IMR-90 (cell line): ENCODE results near the gene NOL4L. TPM values are rescaled to one million over a fixed set of nuclear protein-coding genes. Genes with fewer than 3 reads are reported as not detected.

Source experiments
- ATAC-seq: fragments of 200-7000 bp; cut with Tn5 transposase; 2 replicates; pipeline ENCODE4 v1.9.1; 2020; ENCODE audit warnings: low read depth, mild to moderate bottlenecking, moderate library complexity
- BruUV-seq: library from RNA; stranded (reverse); fragments of 400-500 nt; replicated peaks from 2 replicates; lab custom pipeline; 2021; lab: Mats Ljungman, UMichigan
- CTCF ChIA-PET: fragments of 300-600 bp; formaldehyde crosslinking; extraction: SDS; loops from one replicate; lab custom pipeline; 2021; ENCODE audit warnings: antibody characterized with exemption; lab: Yijun Ruan, JAX
- POLR2A ChIA-PET: fragments of 300-600 bp; sonication (Branson Sonifier 250); formaldehyde crosslinking; loops from one replicate; lab custom pipeline; 2022; ENCODE audit warnings: antibody characterized with exemption; ENCODE audit not compliant: unreplicated experiment; lab: Charles Lee
- DNase-seq: peaks from one replicate; pipeline ENCODE4 v3.0.0; 2013
- H2AFZ ChIP-seq: replicated peaks from 2 replicates; pipeline ENCODE3; 2013; ENCODE audit warnings: low read length, mild to moderate bottlenecking; ENCODE audit not compliant: poor library complexity
- H2AK5ac ChIP-seq: 2 replicates; pipeline ENCODE4 v1.6.1; 2013; ENCODE audit warnings: low read depth, low read length, inconsistent platforms
- H2AK9ac ChIP-seq: replicated peaks from 2 replicates; pipeline ENCODE3; 2013; ENCODE audit warnings: mild to moderate bottlenecking, low read depth, low read length, moderate library complexity; ENCODE audit not compliant: poor library complexity
- H2BK120ac ChIP-seq: 2 replicates; pipeline ENCODE4 v1.6.1; 2013; ENCODE audit warnings: low read depth, low read length, inconsistent platforms
- H2BK15ac ChIP-seq: 3 replicates; pipeline ENCODE4 v1.6.1; 2013; ENCODE audit warnings: low read depth, low read length, inconsistent platforms
- H2BK20ac ChIP-seq: 2 replicates; pipeline ENCODE4 v1.6.1; 2013; ENCODE audit warnings: low read depth, mild to moderate bottlenecking, inconsistent platforms, low read length, moderate library complexity
- H2BK5ac ChIP-seq: 2 replicates; pipeline ENCODE4 v1.6.1; 2013; ENCODE audit warnings: mild to moderate bottlenecking, low read depth, low read length, inconsistent platforms; ENCODE audit not compliant: poor library complexity, severe bottlenecking
- H3K14ac ChIP-seq: replicated peaks from 2 replicates; pipeline ENCODE4 v1.6.1; 2013; ENCODE audit warnings: low read depth, low read length, inconsistent platforms
- H3K18ac ChIP-seq: 2 replicates; pipeline ENCODE4 v1.6.1; 2013; ENCODE audit warnings: low read depth, low read length, control low read depth
- H3K23ac ChIP-seq: 2 replicates; pipeline ENCODE4 v1.6.1; 2013; ENCODE audit warnings: low read depth, low read length, inconsistent platforms
- H3K27ac ChIP-seq: 2 replicates; pipeline ENCODE4 v1.5.1; 2013; ENCODE audit warnings: mild to moderate bottlenecking, control low read depth, low read length; ENCODE audit not compliant: insufficient read depth
- H3K27me3 ChIP-seq: 2 replicates; pipeline ENCODE4 v1.6.1; 2013; ENCODE audit warnings: low read length; ENCODE audit not compliant: control insufficient read depth, insufficient read depth
- H3K36me3 ChIP-seq: 2 replicates; pipeline ENCODE4 v1.6.1; 2013; ENCODE audit warnings: low read length, mixed read lengths; ENCODE audit not compliant: control insufficient read depth, insufficient read depth
- H3K4ac ChIP-seq: 2 replicates; pipeline ENCODE4 v1.6.1; 2013; ENCODE audit warnings: low read depth, low read length, inconsistent platforms
- H3K4me1 ChIP-seq: 2 replicates; pipeline ENCODE4 v1.6.1; 2013; ENCODE audit warnings: low read length, mixed read lengths; ENCODE audit not compliant: control insufficient read depth, insufficient read depth
- H3K4me2 ChIP-seq: 2 replicates; pipeline ENCODE4 v1.6.1; 2013; ENCODE audit warnings: low read depth, mild to moderate bottlenecking, control low read depth, low read length, moderate library complexity
- H3K4me3 ChIP-seq: 2 replicates; pipeline ENCODE4 v1.5.1; 2013; ENCODE audit warnings: low read depth, mild to moderate bottlenecking, control low read depth, low read length, moderate library complexity; ENCODE audit not compliant: insufficient read depth
- H3K56ac ChIP-seq: 2 replicates; pipeline ENCODE4 v1.6.1; 2013; ENCODE audit warnings: low read length, inconsistent platforms; ENCODE audit not compliant: insufficient read depth; ENCODE audit errors: extremely low read depth
- H3K79me1 ChIP-seq, 2 experiments: 2 replicates each; pipeline ENCODE4 v1.6.1; 2013; ENCODE audit warnings: low read length in 2 of 2, inconsistent platforms in 1 of 2, low read depth in 1 of 2
- H3K9ac ChIP-seq: 2 replicates; pipeline ENCODE4 v1.6.1; 2013; ENCODE audit warnings: low read depth, low read length, control low read depth
- H3K9me1 ChIP-seq: 2 replicates; pipeline ENCODE4 v1.6.1; 2013; ENCODE audit warnings: low read length, inconsistent platforms; ENCODE audit not compliant: insufficient read depth
- H3K9me3 ChIP-seq: 2 replicates; pipeline ENCODE4 v1.6.1; 2013; ENCODE audit warnings: low read length; ENCODE audit not compliant: control insufficient read depth, insufficient read depth
- H4K20me1 ChIP-seq: 2 replicates; pipeline ENCODE4 v1.6.1; 2013; ENCODE audit warnings: low read length, inconsistent platforms; ENCODE audit not compliant: insufficient read depth
- H4K5ac ChIP-seq: 2 replicates; pipeline ENCODE4 v1.6.1; 2013; ENCODE audit warnings: mild to moderate bottlenecking, low read depth, low read length, control low read depth
- H4K8ac ChIP-seq, 2 experiments: 2 replicates each; pipeline ENCODE4 v1.6.1; 2013; ENCODE audit warnings: low read depth in 2 of 2, low read length in 2 of 2, control low read depth in 1 of 2, inconsistent platforms in 1 of 2
- H4K91ac ChIP-seq: 2 replicates; pipeline ENCODE4 v1.6.1; 2013; ENCODE audit warnings: low read depth, low read length, inconsistent platforms; ENCODE audit not compliant: insufficient read depth
- BHLHE40 ChIP-seq: fragments of 150-350 bp; IDR thresholded peaks from 2 replicates; pipeline ENCODE4 v1.6.1; 2016; ENCODE audit warnings: mild to moderate bottlenecking, low read depth, low read length
- CEBPB ChIP-seq: IDR thresholded peaks from 2 replicates; pipeline ENCODE4 v1.6.1; 2012; ENCODE audit warnings: low read depth, low read length, improper control_type of control experiment
- CHD1 ChIP-seq: IDR thresholded peaks from 2 replicates; pipeline ENCODE4 v1.6.1; 2012; ENCODE audit warnings: low read depth, low read length, improper control_type of control experiment
- CTCF ChIP-seq: conservative IDR thresholded peaks from 2 replicates; pipeline ENCODE4 v1.5.1; 2012; ENCODE audit warnings: mild to moderate bottlenecking, low read depth, low read length, improper control_type of control experiment
- ELK1 ChIP-seq: fragments of 150-350 bp; IDR thresholded peaks from 2 replicates; pipeline ENCODE4 v1.6.1; 2016; ENCODE audit warnings: low read depth, mild to moderate bottlenecking, low read length, moderate library complexity, borderline replicate concordance
- FOS ChIP-seq: fragments of 150-350 bp; IDR thresholded peaks from 2 replicates; pipeline ENCODE4 v1.6.1; 2016; ENCODE audit warnings: low read depth, low read length
- MAFK ChIP-seq: IDR thresholded peaks from 2 replicates; pipeline ENCODE4 v1.6.1; 2012; ENCODE audit warnings: low read depth, low read length, improper control_type of control experiment
- MAZ ChIP-seq: IDR thresholded peaks from 2 replicates; pipeline ENCODE4 v1.6.1; 2012; ENCODE audit warnings: low read depth, mild to moderate bottlenecking, low read length, improper control_type of control experiment, moderate library complexity, borderline replicate concordance
- MXI1 ChIP-seq: IDR thresholded peaks from 2 replicates; pipeline ENCODE4 v1.6.1; 2012; ENCODE audit warnings: low read depth, mild to moderate bottlenecking, low read length, moderate library complexity, borderline replicate concordance
- NFE2L2 ChIP-seq: fragments of 150-350 bp; IDR thresholded peaks from 2 replicates; pipeline ENCODE4 v1.6.1; 2016; ENCODE audit warnings: low read depth, mild to moderate bottlenecking, low read length
- POLR2A ChIP-seq: IDR thresholded peaks from 2 replicates; pipeline ENCODE4 v1.6.1; 2012; ENCODE audit warnings: mild to moderate bottlenecking, low read depth, low read length
- RAD21 ChIP-seq: IDR thresholded peaks from 2 replicates; pipeline ENCODE4 v1.6.1; 2012; ENCODE audit warnings: low read length, improper control_type of control experiment
- RCOR1 ChIP-seq: IDR thresholded peaks from 2 replicates; pipeline ENCODE4 v1.6.1; 2012; ENCODE audit warnings: mild to moderate bottlenecking, low read length, improper control_type of control experiment; ENCODE audit not compliant: insufficient replicate concordance
- RFX5 ChIP-seq: IDR thresholded peaks from 2 replicates; pipeline ENCODE4 v1.8.0; 2012; ENCODE audit warnings: low read depth, mild to moderate bottlenecking, low read length, moderate library complexity
- SMC3 ChIP-seq: fragments of 150-350 bp; IDR thresholded peaks from 2 replicates; pipeline ENCODE4 v1.6.1; 2016; ENCODE audit warnings: low read depth, mild to moderate bottlenecking, antibody characterized with exemption, low read length, moderate library complexity
- USF2 ChIP-seq: fragments of 150-350 bp; IDR thresholded peaks from 2 replicates; pipeline ENCODE4 v1.6.1; 2017; ENCODE audit warnings: mild to moderate bottlenecking, antibody characterized with exemption, low read length, low read depth
- WGBS, 2 experiments: methylation state at CpG; one replicate each; pipeline versions ENCODE4 v1.1.5 to v1.1.7; 2013; ENCODE audit warnings: missing lambda C conversion rate in 2 of 2; ENCODE audit not compliant: insufficient read length in 1 of 2; ENCODE audit errors: extremely low coverage in 2 of 2; 5-methylcytosine and 5-hydroxymethylcytosine counted together
- dilution Hi-C: fragments of 300-500 bp; cut with HindIII; formaldehyde crosslinking; loops from one replicate; pipeline ENCODE4 v1.14.3; 2018; ENCODE audit warnings: low sequenced_read_pairs; ENCODE audit not compliant: unreplicated experiment
- in situ Hi-C: fragments of 300-500 bp; cut with MboI; formaldehyde crosslinking; loops from 3 replicates; pipeline ENCODE4 v1.14.3; 2019; ENCODE audit warnings: low sequenced_read_pairs, inconsistent platforms, mixed read lengths
- intact Hi-C: fragments of 100-400 bp; cut with micrococcal nuclease; formaldehyde crosslinking; loops from 2 replicates; pipeline ENCODE4 v1.10.0; 2022
- polyA plus RNA-seq, 3 experiments: library from polyadenylated mRNA; depleted of rRNA; stranded (reverse); fragments of >200 nt; gene quantifications; 2 replicates each; pipeline ENCODE4 v1.2.3, GENCODE V29; 2012; ENCODE audit warnings: low replicate concordance in 1 of 3
- total RNA-seq: library from RNA; depleted of rRNA; stranded (reverse); fragments of >200 nt; gene quantifications from 2 replicates; pipeline ENCODE4 v1.2.3, GENCODE V29; 2012

NOL4L gene
- total and polyA plus RNA-seq, 2 of the 4 experiments (the other 2 are of a cell fraction), result 4.7 to 13.3 TPM

- no peak overlapping the region for H3K4me3 ChIP-seq
- no peak overlapping the region for H2AFZ ChIP-seq
- H2BK120ac ChIP-seq, result no peak overlapping the region
- H3K14ac ChIP-seq, result no peak overlapping the region
- H3K9me1 ChIP-seq, result no peaks in the 10 kb centered on the region
- no peak overlapping the region for H4K91ac ChIP-seq
- H3K36me3 ChIP-seq, result no peaks in the 10 kb centered on the region
- BruUV-seq, result no TSS peak
- no peak overlapping the region for H4K5ac ChIP-seq
- H2AK9ac ChIP-seq, result no peak overlapping the region
- no peaks in the 10 kb centered on the region for H3K9me3 ChIP-seq
- H3K9ac ChIP-seq, result no peak overlapping the region
- no peak overlapping the region for H4K8ac ChIP-seq
- dilution Hi-C loops, result no loop called here
- no peak overlapping the region for H3K4ac ChIP-seq
- no peaks in the 10 kb centered on the region; the same call in 1 of the 2 replicates for H4K20me1 ChIP-seq
- H3K4me2 ChIP-seq, result no peak overlapping the region
- TF ChIP-seq MAZ (no peak), RFX5 (no peak), MAFK (no peak), RAD21 (no peak), NFE2L2 (no peak), FOS (no peak), POLR2A (no peak), CEBPB (no peak), SMC3 (no peak), BHLHE40 (no peak), CTCF (no peak), ELK1 (no peak), CHD1 (no peak), MXI1 (no peak), RCOR1 (no peak), USF2 (no peak)
- in situ Hi-C loops, result no loop called here
- POLR2A ChIA-PET, result no interaction called here
- intact Hi-C loops, result no loop called here
- H3K18ac ChIP-seq, result no peak overlapping the region
- no peak overlapping the region for H2BK15ac ChIP-seq
- no peak overlapping the region for H2BK20ac ChIP-seq
- H3K56ac ChIP-seq, result no peak overlapping the region
- H3K23ac ChIP-seq, result no peak overlapping the region
- H3K27ac ChIP-seq, result no peak overlapping the region
- ATAC-seq (no peak), DNase-seq (no peak)
- no peak overlapping the region for H2AK5ac ChIP-seq
- CTCF ChIA-PET, result no interaction called here
- no peak overlapping the region for H2BK5ac ChIP-seq
- WGBS, 2 experiments, result 100% methylated on average over 1 of the region's 5 CpGs; no CpG with 5 or more reads in 1 of the 2 experiments
- no peaks in the 10 kb centered on the region for H3K4me1 ChIP-seq
- H3K27me3 ChIP-seq, result peaks cover 67% of the 10 kb centered on the region
- H3K79me1 ChIP-seq, result no peaks in the 10 kb centered on the region
Observed at GRCh38 chr20:32608664-32609015, 23.5 kb upstream of the NOL4L start.
